GM12878 (cell line): ENCODE measurements around the gene CASS4.

Source experiments
- CREM ChIP-seq: IDR thresholded peaks from 2 replicates; pipeline ENCODE4 v1.6.1; 2014; ENCODE audit warnings: antibody characterized with exemption, low read depth
- FOS ChIP-seq: IDR thresholded peaks from 3 replicates; pipeline ENCODE4 v1.6.1; 2011; ENCODE audit warnings: borderline replicate concordance; ENCODE audit not compliant: insufficient read length; ENCODE audit errors: extremely low read depth
- KDM1A ChIP-seq: fragments of 200-600 bp; sonication (generic); IDR thresholded peaks from 2 replicates; pipeline ENCODE4 v1.6.1; 2016; ENCODE audit warnings: borderline replicate concordance
- MEF2B ChIP-seq: fragments of 450-650 bp; IDR thresholded peaks from 2 replicates; pipeline ENCODE4 v1.6.1; 2018; ENCODE audit warnings: mild to moderate bottlenecking, moderate library complexity; ENCODE audit not compliant: partially characterized antibody, poor library complexity, severe bottlenecking
- POLR2A ChIP-seq: IDR thresholded peaks from 2 replicates; pipeline ENCODE4 v1.6.1; 2011; ENCODE audit warnings: low read depth, mild to moderate bottlenecking, low read length
- POLR2AphosphoS5 ChIP-seq: IDR thresholded peaks from 2 replicates; pipeline ENCODE4 v1.6.1; 2011; ENCODE audit warnings: mild to moderate bottlenecking, low read length, inconsistent platforms
- TF ChIP-seq, protein P1 (sequence below), 3 experiments: IDR thresholded peaks in 2 of 3; conservative IDR thresholded peaks in 1 of 3; 2 replicates each; pipeline ENCODE4 v1.5.1; 2011; ENCODE audit warnings: low read depth in 3 of 3, low read length in 3 of 3, mild to moderate bottlenecking in 3 of 3, control low read depth in 2 of 3, moderate library complexity in 2 of 3, inconsistent platforms in 1 of 3, mixed read lengths in 1 of 3; ENCODE audit not compliant: control insufficient read depth in 2 of 3, insufficient read depth in 1 of 3; ENCODE audit errors: extremely low read depth in 1 of 3
- TF ChIP-seq, protein P2 (sequence below): IDR thresholded peaks from 2 replicates; pipeline ENCODE4 v1.6.1; 2012; ENCODE audit warnings: mild to moderate bottlenecking, low read depth, low read length
- TF ChIP-seq, protein P3 (sequence below): IDR thresholded peaks from 2 replicates; pipeline ENCODE4 v1.6.1; 2012; ENCODE audit warnings: low read depth, low read length, improper control_type of control experiment

DNA sequence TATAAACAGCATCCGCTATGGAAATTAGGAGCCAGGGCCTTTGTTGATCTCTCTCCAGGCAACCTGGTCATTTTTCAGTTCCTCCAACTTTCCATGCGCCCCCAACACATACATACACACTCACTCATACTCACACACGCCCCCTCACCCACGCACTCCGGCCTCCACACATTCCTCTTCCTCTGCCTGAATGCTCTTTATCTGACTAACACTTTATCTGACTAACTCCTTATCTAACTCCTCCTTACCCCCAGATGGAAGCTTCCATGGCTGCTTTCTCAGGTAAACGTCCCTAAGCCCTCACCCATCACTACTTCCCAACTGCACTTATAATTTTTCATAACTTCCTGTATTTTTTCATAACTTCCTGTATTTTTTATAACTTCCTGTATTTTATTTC lies 17.4 kb downstream of the CASS4 start:
- TF ChIP-seq POLR2A (no peak), MEF2B (no peak), POLR2AphosphoS5 (no peak), CREM (no peak), FOS (no peak), KDM1A (no peak)
- TF ChIP-seq, protein P1, sequence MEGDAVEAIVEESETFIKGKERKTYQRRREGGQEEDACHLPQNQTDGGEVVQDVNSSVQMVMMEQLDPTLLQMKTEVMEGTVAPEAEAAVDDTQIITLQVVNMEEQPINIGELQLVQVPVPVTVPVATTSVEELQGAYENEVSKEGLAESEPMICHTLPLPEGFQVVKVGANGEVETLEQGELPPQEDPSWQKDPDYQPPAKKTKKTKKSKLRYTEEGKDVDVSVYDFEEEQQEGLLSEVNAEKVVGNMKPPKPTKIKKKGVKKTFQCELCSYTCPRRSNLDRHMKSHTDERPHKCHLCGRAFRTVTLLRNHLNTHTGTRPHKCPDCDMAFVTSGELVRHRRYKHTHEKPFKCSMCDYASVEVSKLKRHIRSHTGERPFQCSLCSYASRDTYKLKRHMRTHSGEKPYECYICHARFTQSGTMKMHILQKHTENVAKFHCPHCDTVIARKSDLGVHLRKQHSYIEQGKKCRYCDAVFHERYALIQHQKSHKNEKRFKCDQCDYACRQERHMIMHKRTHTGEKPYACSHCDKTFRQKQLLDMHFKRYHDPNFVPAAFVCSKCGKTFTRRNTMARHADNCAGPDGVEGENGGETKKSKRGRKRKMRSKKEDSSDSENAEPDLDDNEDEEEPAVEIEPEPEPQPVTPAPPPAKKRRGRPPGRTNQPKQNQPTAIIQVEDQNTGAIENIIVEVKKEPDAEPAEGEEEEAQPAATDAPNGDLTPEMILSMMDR (IDR thresholded peaks at IDR 0.05 in 2 of 3, conservative IDR thresholded peaks at IDR 0.05 in 1 of 3; ENCODE audit: control insufficient read depth in 2 of 3, extremely low read depth in 1 of 3, insufficient read depth in 1 of 3, low read depth in 3 of 3, low read length in 3 of 3): no peak
- TF ChIP-seq, protein P2, sequence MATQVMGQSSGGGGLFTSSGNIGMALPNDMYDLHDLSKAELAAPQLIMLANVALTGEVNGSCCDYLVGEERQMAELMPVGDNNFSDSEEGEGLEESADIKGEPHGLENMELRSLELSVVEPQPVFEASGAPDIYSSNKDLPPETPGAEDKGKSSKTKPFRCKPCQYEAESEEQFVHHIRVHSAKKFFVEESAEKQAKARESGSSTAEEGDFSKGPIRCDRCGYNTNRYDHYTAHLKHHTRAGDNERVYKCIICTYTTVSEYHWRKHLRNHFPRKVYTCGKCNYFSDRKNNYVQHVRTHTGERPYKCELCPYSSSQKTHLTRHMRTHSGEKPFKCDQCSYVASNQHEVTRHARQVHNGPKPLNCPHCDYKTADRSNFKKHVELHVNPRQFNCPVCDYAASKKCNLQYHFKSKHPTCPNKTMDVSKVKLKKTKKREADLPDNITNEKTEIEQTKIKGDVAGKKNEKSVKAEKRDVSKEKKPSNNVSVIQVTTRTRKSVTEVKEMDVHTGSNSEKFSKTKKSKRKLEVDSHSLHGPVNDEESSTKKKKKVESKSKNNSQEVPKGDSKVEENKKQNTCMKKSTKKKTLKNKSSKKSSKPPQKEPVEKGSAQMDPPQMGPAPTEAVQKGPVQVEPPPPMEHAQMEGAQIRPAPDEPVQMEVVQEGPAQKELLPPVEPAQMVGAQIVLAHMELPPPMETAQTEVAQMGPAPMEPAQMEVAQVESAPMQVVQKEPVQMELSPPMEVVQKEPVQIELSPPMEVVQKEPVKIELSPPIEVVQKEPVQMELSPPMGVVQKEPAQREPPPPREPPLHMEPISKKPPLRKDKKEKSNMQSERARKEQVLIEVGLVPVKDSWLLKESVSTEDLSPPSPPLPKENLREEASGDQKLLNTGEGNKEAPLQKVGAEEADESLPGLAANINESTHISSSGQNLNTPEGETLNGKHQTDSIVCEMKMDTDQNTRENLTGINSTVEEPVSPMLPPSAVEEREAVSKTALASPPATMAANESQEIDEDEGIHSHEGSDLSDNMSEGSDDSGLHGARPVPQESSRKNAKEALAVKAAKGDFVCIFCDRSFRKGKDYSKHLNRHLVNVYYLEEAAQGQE: no peak
- TF ChIP-seq, protein P3, sequence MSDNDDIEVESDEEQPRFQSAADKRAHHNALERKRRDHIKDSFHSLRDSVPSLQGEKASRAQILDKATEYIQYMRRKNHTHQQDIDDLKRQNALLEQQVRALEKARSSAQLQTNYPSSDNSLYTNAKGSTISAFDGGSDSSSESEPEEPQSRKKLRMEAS: no peak
